Neural crest cell (in vitro differentiated cells): ENCODE results near the gene EIF3J. TPM values are rescaled to one million over a fixed set of nuclear protein-coding genes. Genes with fewer than 3 reads are reported as not detected.
"Not testable (repeated sequence)": the region's sequence is repeated elsewhere in the genome, so short reads cannot be mapped to it uniquely, and the experiment has no call there.

Source experiments
- DNase-seq: peaks from one replicate; pipeline ENCODE4 v3.0.0; 2021; ENCODE audit warnings: low read depth, mixed read lengths, low spot score
- H3K27ac Mint-ChIP-seq: one replicate; pipeline ENCODE4 v1.8.0; 2021; ENCODE audit warnings: mild to moderate bottlenecking, mixed read lengths; ENCODE audit not compliant: unreplicated experiment
- H3K27me3 Mint-ChIP-seq: 2 replicates; pipeline ENCODE4 v1.8.0; 2021; ENCODE audit warnings: low read depth, mild to moderate bottlenecking, mixed read lengths
- H3K36me3 Mint-ChIP-seq: 2 replicates; pipeline ENCODE4 v1.8.0; 2021; ENCODE audit warnings: low read depth, mild to moderate bottlenecking, mixed read lengths
- H3K4me1 Mint-ChIP-seq: 2 replicates; pipeline ENCODE4 v1.8.0; 2021; ENCODE audit warnings: mixed read lengths
- H3K4me3 Mint-ChIP-seq: one replicate; pipeline ENCODE4 v1.8.0; 2021; ENCODE audit warnings: mild to moderate bottlenecking, mixed read lengths
- H3K9me3 Mint-ChIP-seq: 2 replicates; pipeline ENCODE4 v1.8.0; 2021; ENCODE audit warnings: mixed read lengths
- CTCF ChIP-seq: fragments of 200-600 bp; sonication (generic); conservative IDR thresholded peaks from 2 replicates; pipeline ENCODE4 v1.5.0; 2021; ENCODE audit warnings: antibody characterized with exemption, mild to moderate bottlenecking
- total RNA-seq: library from RNA; stranded (reverse); gene quantifications from 2 replicates; pipeline ENCODE4 v1.2.1, GENCODE V29; 2021

EIF3J gene
- total RNA-seq, 1 donor from 2014 or later, result 128 TPM

- H3K27me3 Mint-ChIP-seq, result no peaks in the 10 kb centered on the region
- H3K4me3 Mint-ChIP-seq, result no peak overlapping the region
- DNase-seq, result no peak
- peak; percentile 49 for TF ChIP-seq CTCF
- no peaks in the 10 kb centered on the region for H3K9me3 Mint-ChIP-seq
- H3K27ac Mint-ChIP-seq, result no peak overlapping the region
- H3K36me3 Mint-ChIP-seq, result peaks cover 4% of the 10 kb centered on the region
- H3K4me1 Mint-ChIP-seq, result peaks cover 17% of the 10 kb centered on the region
Observed at GRCh38 chr15:44545913-44546802, 9.2 kb downstream of the EIF3J start.

- not testable (repeated sequence) for H3K27me3 Mint-ChIP-seq, H3K4me1 Mint-ChIP-seq, H3K4me3 Mint-ChIP-seq, H3K9me3 Mint-ChIP-seq, H3K36me3 Mint-ChIP-seq, DNase-seq, H3K27ac Mint-ChIP-seq
Observed at GRCh38 chr15:44549152-44549551, 12.2 kb downstream of the EIF3J start.

- TF ChIP-seq CTCF, result peak; percentile 58
- H3K27me3 Mint-ChIP-seq, result no peaks in the 10 kb centered on the region
- no peak overlapping the region for H3K4me3 Mint-ChIP-seq
- H3K27ac Mint-ChIP-seq, result no peak overlapping the region
- peaks cover 5% of the 10 kb centered on the region for H3K36me3 Mint-ChIP-seq
- H3K9me3 Mint-ChIP-seq, result no peaks in the 10 kb centered on the region
- no peak for DNase-seq
- H3K4me1 Mint-ChIP-seq, result peaks cover 5% of the 10 kb centered on the region
Observed at GRCh38 chr15:44550256-44550655, 13.3 kb downstream of the EIF3J start.

- Mint-ChIP-seq H3K9me3 (no peaks in the 10 kb centered on the region), H3K4me1 (peaks cover 4% of the 10 kb centered on the region), H3K27ac (no peak overlapping the region), H3K36me3 (peaks cover 8% of the 10 kb centered on the region), H3K4me3 (no peak overlapping the region), H3K27me3 (no peaks in the 10 kb centered on the region)
- TF ChIP-seq CTCF, result no peak
- DNase-seq, result no peak
Observed at GRCh38 chr15:44550734-44551133, 13.8 kb downstream of the EIF3J start.

GRCh38 chr15:44554934-44555723 lies 18.2 kb downstream of the EIF3J start:
- Mint-ChIP-seq H3K27ac (no peak overlapping the region), H3K27me3 (no peaks in the 10 kb centered on the region), H3K36me3 (peaks cover 15% of the 10 kb centered on the region), H3K4me1 (no peaks in the 10 kb centered on the region), H3K4me3 (no peak overlapping the region), H3K9me3 (no peaks in the 10 kb centered on the region)
- no peak for DNase-seq
- TF ChIP-seq CTCF, result no peak

GRCh38 chr15:44560926-44561325 lies 24.0 kb downstream of the EIF3J start:
- H3K4me1 Mint-ChIP-seq, H3K27ac Mint-ChIP-seq: not testable (repeated sequence)
- H3K36me3 Mint-ChIP-seq, result peaks cover 37% of the 10 kb centered on the region

More at GRCh38 chr15:44560926-44561325, 24.0 kb downstream of the EIF3J start:
- not testable (repeated sequence) for H3K27me3 Mint-ChIP-seq, DNase-seq, H3K4me3 Mint-ChIP-seq, H3K9me3 Mint-ChIP-seq
